IMR-90 (cell line): Measurements from ENCODE around the gene MYO1D. TPM values are rescaled to one million over a fixed set of nuclear protein-coding genes. Genes with fewer than 3 reads are reported as not detected.

Source experiments
- ATAC-seq: fragments of 200-7000 bp; cut with Tn5 transposase; 2 replicates; pipeline ENCODE4 v1.9.1; 2020; ENCODE audit warnings: low read depth, mild to moderate bottlenecking, moderate library complexity
- BruUV-seq: library from RNA; stranded (reverse); fragments of 400-500 nt; replicated peaks from 2 replicates; lab custom pipeline; 2021; lab: Mats Ljungman, UMichigan
- CTCF ChIA-PET: fragments of 300-600 bp; formaldehyde crosslinking; extraction: SDS; loops from one replicate; lab custom pipeline; 2021; ENCODE audit warnings: antibody characterized with exemption; lab: Yijun Ruan, JAX
- POLR2A ChIA-PET: fragments of 300-600 bp; sonication (Branson Sonifier 250); formaldehyde crosslinking; loops from one replicate; lab custom pipeline; 2022; ENCODE audit warnings: antibody characterized with exemption; ENCODE audit not compliant: unreplicated experiment; lab: Charles Lee
- DNase-seq: peaks from one replicate; pipeline ENCODE4 v3.0.0; 2013
- H2AFZ ChIP-seq: replicated peaks from 2 replicates; pipeline ENCODE3; 2013; ENCODE audit warnings: low read length, mild to moderate bottlenecking; ENCODE audit not compliant: poor library complexity
- H2AK5ac ChIP-seq: 2 replicates; pipeline ENCODE4 v1.6.1; 2013; ENCODE audit warnings: low read depth, low read length, inconsistent platforms
- H2AK9ac ChIP-seq: replicated peaks from 2 replicates; pipeline ENCODE3; 2013; ENCODE audit warnings: mild to moderate bottlenecking, low read depth, low read length, moderate library complexity; ENCODE audit not compliant: poor library complexity
- H2BK120ac ChIP-seq: 2 replicates; pipeline ENCODE4 v1.6.1; 2013; ENCODE audit warnings: low read depth, low read length, inconsistent platforms
- H2BK15ac ChIP-seq: 3 replicates; pipeline ENCODE4 v1.6.1; 2013; ENCODE audit warnings: low read depth, low read length, inconsistent platforms
- H2BK20ac ChIP-seq: 2 replicates; pipeline ENCODE4 v1.6.1; 2013; ENCODE audit warnings: low read depth, mild to moderate bottlenecking, inconsistent platforms, low read length, moderate library complexity
- H2BK5ac ChIP-seq: 2 replicates; pipeline ENCODE4 v1.6.1; 2013; ENCODE audit warnings: mild to moderate bottlenecking, low read depth, low read length, inconsistent platforms; ENCODE audit not compliant: poor library complexity, severe bottlenecking
- H3K14ac ChIP-seq: replicated peaks from 2 replicates; pipeline ENCODE4 v1.6.1; 2013; ENCODE audit warnings: low read depth, low read length, inconsistent platforms
- H3K18ac ChIP-seq: 2 replicates; pipeline ENCODE4 v1.6.1; 2013; ENCODE audit warnings: low read depth, low read length, control low read depth
- H3K23ac ChIP-seq: 2 replicates; pipeline ENCODE4 v1.6.1; 2013; ENCODE audit warnings: low read depth, low read length, inconsistent platforms
- H3K27ac ChIP-seq: 2 replicates; pipeline ENCODE4 v1.5.1; 2013; ENCODE audit warnings: mild to moderate bottlenecking, control low read depth, low read length; ENCODE audit not compliant: insufficient read depth
- H3K27me3 ChIP-seq: 2 replicates; pipeline ENCODE4 v1.6.1; 2013; ENCODE audit warnings: low read length; ENCODE audit not compliant: control insufficient read depth, insufficient read depth
- H3K36me3 ChIP-seq: 2 replicates; pipeline ENCODE4 v1.6.1; 2013; ENCODE audit warnings: low read length, mixed read lengths; ENCODE audit not compliant: control insufficient read depth, insufficient read depth
- H3K4ac ChIP-seq: 2 replicates; pipeline ENCODE4 v1.6.1; 2013; ENCODE audit warnings: low read depth, low read length, inconsistent platforms
- H3K4me1 ChIP-seq: 2 replicates; pipeline ENCODE4 v1.6.1; 2013; ENCODE audit warnings: low read length, mixed read lengths; ENCODE audit not compliant: control insufficient read depth, insufficient read depth
- H3K4me2 ChIP-seq: 2 replicates; pipeline ENCODE4 v1.6.1; 2013; ENCODE audit warnings: low read depth, mild to moderate bottlenecking, control low read depth, low read length, moderate library complexity
- H3K4me3 ChIP-seq: 2 replicates; pipeline ENCODE4 v1.5.1; 2013; ENCODE audit warnings: low read depth, mild to moderate bottlenecking, control low read depth, low read length, moderate library complexity; ENCODE audit not compliant: insufficient read depth
- H3K56ac ChIP-seq: 2 replicates; pipeline ENCODE4 v1.6.1; 2013; ENCODE audit warnings: low read length, inconsistent platforms; ENCODE audit not compliant: insufficient read depth; ENCODE audit errors: extremely low read depth
- H3K79me1 ChIP-seq, 2 experiments: 2 replicates each; pipeline ENCODE4 v1.6.1; 2013; ENCODE audit warnings: low read length in 2 of 2, inconsistent platforms in 1 of 2, low read depth in 1 of 2
- H3K9ac ChIP-seq: 2 replicates; pipeline ENCODE4 v1.6.1; 2013; ENCODE audit warnings: low read depth, low read length, control low read depth
- H3K9me1 ChIP-seq: 2 replicates; pipeline ENCODE4 v1.6.1; 2013; ENCODE audit warnings: low read length, inconsistent platforms; ENCODE audit not compliant: insufficient read depth
- H3K9me3 ChIP-seq: 2 replicates; pipeline ENCODE4 v1.6.1; 2013; ENCODE audit warnings: low read length; ENCODE audit not compliant: control insufficient read depth, insufficient read depth
- H4K20me1 ChIP-seq: 2 replicates; pipeline ENCODE4 v1.6.1; 2013; ENCODE audit warnings: low read length, inconsistent platforms; ENCODE audit not compliant: insufficient read depth
- H4K5ac ChIP-seq: 2 replicates; pipeline ENCODE4 v1.6.1; 2013; ENCODE audit warnings: mild to moderate bottlenecking, low read depth, low read length, control low read depth
- H4K8ac ChIP-seq, 2 experiments: 2 replicates each; pipeline ENCODE4 v1.6.1; 2013; ENCODE audit warnings: low read depth in 2 of 2, low read length in 2 of 2, control low read depth in 1 of 2, inconsistent platforms in 1 of 2
- H4K91ac ChIP-seq: 2 replicates; pipeline ENCODE4 v1.6.1; 2013; ENCODE audit warnings: low read depth, low read length, inconsistent platforms; ENCODE audit not compliant: insufficient read depth
- CEBPB ChIP-seq: IDR thresholded peaks from 2 replicates; pipeline ENCODE4 v1.6.1; 2012; ENCODE audit warnings: low read depth, low read length, improper control_type of control experiment
- CHD1 ChIP-seq: IDR thresholded peaks from 2 replicates; pipeline ENCODE4 v1.6.1; 2012; ENCODE audit warnings: low read depth, low read length, improper control_type of control experiment
- CTCF ChIP-seq: conservative IDR thresholded peaks from 2 replicates; pipeline ENCODE4 v1.5.1; 2012; ENCODE audit warnings: mild to moderate bottlenecking, low read depth, low read length, improper control_type of control experiment
- MAFK ChIP-seq: IDR thresholded peaks from 2 replicates; pipeline ENCODE4 v1.6.1; 2012; ENCODE audit warnings: low read depth, low read length, improper control_type of control experiment
- MAZ ChIP-seq: IDR thresholded peaks from 2 replicates; pipeline ENCODE4 v1.6.1; 2012; ENCODE audit warnings: low read depth, mild to moderate bottlenecking, low read length, improper control_type of control experiment, moderate library complexity, borderline replicate concordance
- MXI1 ChIP-seq: IDR thresholded peaks from 2 replicates; pipeline ENCODE4 v1.6.1; 2012; ENCODE audit warnings: low read depth, mild to moderate bottlenecking, low read length, moderate library complexity, borderline replicate concordance
- NFE2L2 ChIP-seq: fragments of 150-350 bp; IDR thresholded peaks from 2 replicates; pipeline ENCODE4 v1.6.1; 2016; ENCODE audit warnings: low read depth, mild to moderate bottlenecking, low read length
- POLR2A ChIP-seq: IDR thresholded peaks from 2 replicates; pipeline ENCODE4 v1.6.1; 2012; ENCODE audit warnings: mild to moderate bottlenecking, low read depth, low read length
- RCOR1 ChIP-seq: IDR thresholded peaks from 2 replicates; pipeline ENCODE4 v1.6.1; 2012; ENCODE audit warnings: mild to moderate bottlenecking, low read length, improper control_type of control experiment; ENCODE audit not compliant: insufficient replicate concordance
- SMC3 ChIP-seq: fragments of 150-350 bp; IDR thresholded peaks from 2 replicates; pipeline ENCODE4 v1.6.1; 2016; ENCODE audit warnings: low read depth, mild to moderate bottlenecking, antibody characterized with exemption, low read length, moderate library complexity
- WGBS, 2 experiments: methylation state at CpG; one replicate each; pipeline versions ENCODE4 v1.1.5 to v1.1.7; 2013; ENCODE audit warnings: missing lambda C conversion rate in 2 of 2; ENCODE audit not compliant: insufficient read length in 1 of 2; ENCODE audit errors: extremely low coverage in 2 of 2; 5-methylcytosine and 5-hydroxymethylcytosine counted together
- dilution Hi-C: fragments of 300-500 bp; cut with HindIII; formaldehyde crosslinking; loops from one replicate; pipeline ENCODE4 v1.14.3; 2018; ENCODE audit warnings: low sequenced_read_pairs; ENCODE audit not compliant: unreplicated experiment
- in situ Hi-C: fragments of 300-500 bp; cut with MboI; formaldehyde crosslinking; loops from 3 replicates; pipeline ENCODE4 v1.14.3; 2019; ENCODE audit warnings: low sequenced_read_pairs, inconsistent platforms, mixed read lengths
- intact Hi-C: fragments of 100-400 bp; cut with micrococcal nuclease; formaldehyde crosslinking; loops from 2 replicates; pipeline ENCODE4 v1.10.0; 2022
- polyA plus RNA-seq, 3 experiments: library from polyadenylated mRNA; depleted of rRNA; stranded (reverse); fragments of >200 nt; gene quantifications; 2 replicates each; pipeline ENCODE4 v1.2.3, GENCODE V29; 2012; ENCODE audit warnings: low replicate concordance in 1 of 3
- total RNA-seq: library from RNA; depleted of rRNA; stranded (reverse); fragments of >200 nt; gene quantifications from 2 replicates; pipeline ENCODE4 v1.2.3, GENCODE V29; 2012

Gene MYO1D
- total and polyA plus RNA-seq, 2 of the 4 experiments (the other 2 are of a cell fraction): 0.63 to 0.90 TPM

GRCh38 chr17:32903774-32904673 is 27.1 kb upstream of the MYO1D start (continued):
- TF ChIP-seq SMC3: no peak

GRCh38 chr17:32901743-32902142 is 24.8 kb upstream of the MYO1D start:
- Histone ChIP-seq H2AK5ac (no peak overlapping the region), H3K18ac (no peak overlapping the region), H3K4me3 (no peak overlapping the region), H2BK120ac (no peak overlapping the region), H4K20me1 (no peaks in the 10 kb centered on the region), H3K4me2 (no peak overlapping the region), H2BK5ac (no peak overlapping the region), H2BK15ac (no peak overlapping the region), H3K4ac (no peak overlapping the region), H3K23ac (no peak overlapping the region), H2AFZ (no peak overlapping the region), H2BK20ac (no peak overlapping the region), H4K91ac (no peak overlapping the region), H3K79me1 (no peaks in the 10 kb centered on the region), H3K9me3 (no peaks in the 10 kb centered on the region), H3K9me1 (no peaks in the 10 kb centered on the region), H3K4me1 (no peaks in the 10 kb centered on the region), H3K27ac (no peak overlapping the region), H3K56ac (no peak overlapping the region), H4K5ac (no peak overlapping the region), H4K8ac (no peak overlapping the region), H3K9ac (no peak overlapping the region), H3K36me3 (no peaks in the 10 kb centered on the region), H3K27me3 (peaks cover 6% of the 10 kb centered on the region), H2AK9ac (no peak overlapping the region), H3K14ac (no peak overlapping the region)
- intact Hi-C loops: no loop called here
- ATAC-seq (no peak), DNase-seq (no peak)
- ChIA-PET CTCF (interaction anchor here (0.7 kb wide), 1 partner anchor 851 kb away, joined by 3 read pairs; no protein-coding TSS in a partner anchor), POLR2A (no interaction called here)
- no TSS peak for BruUV-seq
- in situ Hi-C loops: loop anchor here (25.0 kb wide), 1 partner anchor 114 kb away; no protein-coding TSS in a partner anchor
- dilution Hi-C loops: no loop called here
- TF ChIP-seq NFE2L2 (no peak), CEBPB (no peak), CTCF (no peak), MAZ (no peak), POLR2A (no peak), RCOR1 (no peak), MAFK (no peak), MXI1 (no peak), CHD1 (no peak)
- WGBS, 2 experiments: 89 to 100% methylated on average over 2 to 3 of the region's 4 CpGs
